H9 (cell line): ENCODE data around the gene HMGA1. TPM values are rescaled to one million over a fixed set of nuclear protein-coding genes. Genes with fewer than 3 reads are reported as not detected.

Experiments
- DNase-seq: peaks from one replicate; pipeline ENCODE4 v3.0.0-alpha.2; 2017
- H2AFZ ChIP-seq: one replicate; pipeline ENCODE4 v1.6.1; 2013; ENCODE audit warnings: mild to moderate bottlenecking, low read length, control low read depth, moderate library complexity
- H2AK5ac ChIP-seq: 2 replicates; pipeline ENCODE4 v1.6.1; 2013; ENCODE audit warnings: low read length, control low read depth, mixed read lengths; ENCODE audit not compliant: insufficient read length
- H2BK120ac ChIP-seq: one replicate; pipeline ENCODE4 v1.6.1; 2013; ENCODE audit warnings: low read depth, mild to moderate bottlenecking, low read length, control low read depth, inconsistent platforms; ENCODE audit not compliant: poor library complexity, severe bottlenecking
- H2BK12ac ChIP-seq: 2 replicates; pipeline ENCODE4 v1.6.1; 2013; ENCODE audit warnings: low read length, control low read depth, mixed read lengths, low read depth; ENCODE audit not compliant: insufficient read length
- H2BK15ac ChIP-seq: 2 replicates; pipeline ENCODE4 v1.6.1; 2013; ENCODE audit warnings: low read depth, low read length, control low read depth
- H2BK20ac ChIP-seq: one replicate; pipeline ENCODE4 v1.6.1; 2013; ENCODE audit warnings: low read depth, mild to moderate bottlenecking, low read length, control low read depth, inconsistent platforms; ENCODE audit not compliant: poor library complexity, severe bottlenecking
- H2BK5ac ChIP-seq: 2 replicates; pipeline ENCODE4 v1.6.1; 2013; ENCODE audit warnings: low read length, control low read depth, mixed read lengths; ENCODE audit not compliant: insufficient read length
- H3K14ac ChIP-seq: 2 replicates; pipeline ENCODE4 v1.6.1; 2013; ENCODE audit warnings: low read length, control low read depth; ENCODE audit not compliant: insufficient read depth
- H3K18ac ChIP-seq: 2 replicates; pipeline ENCODE4 v1.6.1; 2013; ENCODE audit warnings: low read depth, mild to moderate bottlenecking, mixed read lengths, low read length, control low read depth; ENCODE audit not compliant: insufficient read length
- H3K23ac ChIP-seq: 2 replicates; pipeline ENCODE4 v1.6.1; 2013; ENCODE audit warnings: low read length, control low read depth, mixed read lengths, low read depth; ENCODE audit not compliant: insufficient read length
- H3K23me2 ChIP-seq: 2 replicates; pipeline ENCODE4 v1.6.1; 2013; ENCODE audit warnings: low read depth, mild to moderate bottlenecking, mixed read lengths, low read length, control low read depth; ENCODE audit not compliant: insufficient read length, poor library complexity, severe bottlenecking
- H3K27ac ChIP-seq: 2 replicates; pipeline ENCODE4 v1.5.1; 2013; ENCODE audit warnings: low read length, control low read depth, mixed read lengths, low read depth; ENCODE audit not compliant: insufficient read length
- H3K27me3 ChIP-seq: 2 replicates; pipeline ENCODE4 v1.6.1; 2013; ENCODE audit warnings: low read length, control low read depth, inconsistent platforms; ENCODE audit not compliant: insufficient read depth
- H3K4ac ChIP-seq: 2 replicates; pipeline ENCODE4 v1.6.1; 2013; ENCODE audit warnings: low read depth, mild to moderate bottlenecking, control low read depth, inconsistent platforms, low read length, moderate library complexity
- H3K4me1 ChIP-seq: 2 replicates; pipeline ENCODE4 v1.6.1; 2013; ENCODE audit warnings: low read length, control low read depth, inconsistent platforms; ENCODE audit not compliant: insufficient read depth
- H3K4me2 ChIP-seq: 2 replicates; pipeline ENCODE4 v1.6.1; 2013; ENCODE audit warnings: low read length, control low read depth, mixed read lengths; ENCODE audit not compliant: insufficient read length, insufficient read depth
- H3K56ac ChIP-seq: 2 replicates; pipeline ENCODE4 v1.6.1; 2013; ENCODE audit warnings: low read depth, mild to moderate bottlenecking, mixed read lengths, low read length, control low read depth; ENCODE audit not compliant: insufficient read length
- H3K79me1 ChIP-seq: 2 replicates; pipeline ENCODE4 v1.6.1; 2013; ENCODE audit warnings: low read depth, mild to moderate bottlenecking, moderate library complexity, low read length, control low read depth, inconsistent platforms; ENCODE audit not compliant: insufficient read depth, poor library complexity, severe bottlenecking
- H3K79me2 ChIP-seq: 2 replicates; pipeline ENCODE4 v1.6.1; 2013; ENCODE audit warnings: low read length, control low read depth, inconsistent platforms; ENCODE audit not compliant: insufficient read depth
- H3K9ac ChIP-seq: 2 replicates; pipeline ENCODE4 v1.6.1; 2013; ENCODE audit warnings: low read length, control low read depth, mixed read lengths; ENCODE audit not compliant: insufficient read length; ENCODE audit errors: extremely low read depth
- H3K9me3 ChIP-seq: one replicate; pipeline ENCODE4 v1.6.1; 2013; ENCODE audit warnings: low read depth, low read length, inconsistent platforms; ENCODE audit not compliant: control insufficient read depth
- H3T11ph ChIP-seq: one replicate; pipeline ENCODE4 v1.6.1; 2013; ENCODE audit warnings: mild to moderate bottlenecking, low read length, control low read depth, inconsistent platforms
- H4K20me1 ChIP-seq: one replicate; pipeline ENCODE4 v1.6.1; 2013; ENCODE audit not compliant: control insufficient read depth, insufficient read length, insufficient read depth
- H4K5ac ChIP-seq: 2 replicates; pipeline ENCODE4 v1.6.1; 2013; ENCODE audit warnings: low read depth, mild to moderate bottlenecking, mixed read lengths, low read length, control low read depth; ENCODE audit not compliant: insufficient read length
- H4K8ac ChIP-seq: replicated peaks from 2 replicates; pipeline ENCODE4 v1.6.1; 2013; ENCODE audit warnings: low read length, control low read depth, mixed read lengths, low read depth; ENCODE audit not compliant: insufficient read length
- H4K91ac ChIP-seq: 2 replicates; pipeline ENCODE4 v1.6.1; 2013; ENCODE audit warnings: low read depth, mild to moderate bottlenecking, moderate library complexity, mixed read lengths, low read length, control low read depth; ENCODE audit not compliant: insufficient read length
- H3K27ac Mint-ChIP-seq, 3 experiments: 2 replicates in 2 of 3; 3 replicates in 1 of 3; pipeline ENCODE4 v1.8.0; 2020 to 2021; ENCODE audit warnings: mixed read lengths in 3 of 3, mild to moderate bottlenecking in 1 of 3, moderate library complexity in 1 of 3
- H3K27me3 Mint-ChIP-seq: 2 replicates; pipeline ENCODE4 v1.8.0; 2021; ENCODE audit warnings: low read depth, mild to moderate bottlenecking, moderate library complexity, mixed read lengths
- H3K36me3 Mint-ChIP-seq, 3 experiments: 2 replicates in 2 of 3; 3 replicates in 1 of 3; pipeline ENCODE4 v1.8.0; 2020 to 2021; ENCODE audit warnings: low read depth in 3 of 3, mixed read lengths in 3 of 3; ENCODE audit not compliant: insufficient read depth in 1 of 3
- H3K4me1 Mint-ChIP-seq, 2 experiments: 2 replicates each; pipeline ENCODE4 v1.8.0; 2020; ENCODE audit warnings: mixed read lengths in 2 of 2
- H3K4me3 Mint-ChIP-seq, 2 experiments: 2 replicates in 1 of 2; 3 replicates in 1 of 2; pipeline ENCODE4 v1.8.0; 2020 to 2021; ENCODE audit warnings: mild to moderate bottlenecking in 2 of 2, mixed read lengths in 2 of 2, moderate library complexity in 1 of 2
- H3K9me3 Mint-ChIP-seq, 2 experiments: 2 replicates in 1 of 2; 3 replicates in 1 of 2; pipeline ENCODE4 v1.8.0; 2020; ENCODE audit warnings: mild to moderate bottlenecking in 2 of 2, mixed read lengths in 2 of 2, moderate library complexity in 1 of 2
- CTCF ChIP-seq: fragments of 200-600 bp; sonication (generic); conservative IDR thresholded peaks from 3 replicates; pipeline ENCODE4 v1.8.0; 2021; ENCODE audit warnings: antibody characterized with exemption, mild to moderate bottlenecking
- WGBS: extraction: QIAGEN DNeasy Blood & Tissue Kit; methylation state at CpG from one replicate; pipeline ENCODE4 v1.1.7; 2013; ENCODE audit warnings: missing lambda C conversion rate, low lambda C conversion rate, mixed read lengths; ENCODE audit not compliant: insufficient read length; ENCODE audit errors: extremely low coverage; 5-methylcytosine and 5-hydroxymethylcytosine counted together
- total RNA-seq: library from RNA; stranded (reverse); gene quantifications from 2 replicates; pipeline ENCODE4 v1.2.1, GENCODE V29; 2021

Gene HMGA1
- total RNA-seq, 1 experiment from 2014 or later, result 2,116 TPM

DNA sequence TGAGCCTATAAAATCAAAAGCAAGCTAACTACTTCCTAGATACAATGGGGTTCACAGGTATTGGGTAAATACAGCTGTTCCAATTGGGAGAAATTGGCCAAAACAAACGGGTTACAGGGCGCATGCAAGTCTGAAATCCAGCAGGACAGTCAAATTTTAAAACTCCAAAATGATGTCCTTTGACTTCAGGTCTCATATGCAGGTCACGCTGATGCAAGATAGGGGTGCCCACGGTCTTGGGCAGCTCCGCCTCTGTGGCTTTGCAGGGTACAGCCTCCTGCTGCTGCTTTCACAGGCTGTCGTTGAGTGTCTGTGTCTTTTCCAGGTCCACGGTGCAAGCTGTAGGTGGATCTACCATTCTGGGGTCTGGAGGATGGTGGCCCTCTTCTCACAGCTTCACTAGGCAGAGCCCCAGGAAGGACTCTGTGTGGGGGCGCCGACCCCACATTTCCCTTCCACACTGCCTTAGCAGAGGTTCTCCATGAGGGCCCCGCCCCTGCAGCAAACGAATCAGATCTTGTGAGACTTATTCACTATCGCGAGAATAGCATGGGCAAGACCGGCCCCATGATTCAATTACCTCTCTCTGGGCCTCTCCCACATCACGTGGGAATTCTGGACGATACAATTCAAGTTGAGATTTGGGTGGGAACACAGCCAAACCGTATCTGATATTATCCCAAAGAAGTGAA is 24.0 kb downstream of the HMGA1 start:
- Mint-ChIP-seq H3K27ac (no peak overlapping the region), H3K4me1 (no peaks in the 10 kb centered on the region), H3K9me3 (peaks cover 18 to 27% of the 10 kb centered on the region in 2 experiments), H3K36me3 (peaks cover 8 to 18% (median 13%) of the 10 kb centered on the region in 3 experiments), H3K27me3 (peaks cover 3% of the 10 kb centered on the region; the same call in 1 of the 2 replicates), H3K4me3 (no peak overlapping the region)
- no peak overlapping the region for H4K91ac ChIP-seq
- no peak overlapping the region for H2BK12ac ChIP-seq
- no peak overlapping the region for H2BK120ac ChIP-seq
- no peak overlapping the region for H4K8ac ChIP-seq
- no peak overlapping the region for H2AFZ ChIP-seq
- H3K18ac ChIP-seq, result no peak overlapping the region
- no peak overlapping the region for H3T11ph ChIP-seq
- no peaks in the 10 kb centered on the region for H3K27me3 ChIP-seq
- H2BK15ac ChIP-seq, result no peak overlapping the region
- no peak for DNase-seq
- no peaks in the 10 kb centered on the region for H3K23me2 ChIP-seq
- no peak overlapping the region for H2AK5ac ChIP-seq
- H3K14ac ChIP-seq, result no peak overlapping the region
- TF ChIP-seq CTCF, result no peak
- no peak overlapping the region for H2BK20ac ChIP-seq
- no peak overlapping the region for H3K9ac ChIP-seq
- H2BK5ac ChIP-seq, result no peak overlapping the region
- no peak overlapping the region for H3K4me2 ChIP-seq
- H4K5ac ChIP-seq, result no peak overlapping the region
- WGBS, result no CpG with 5 or more reads among the region's 17 CpGs
- H4K20me1 ChIP-seq, result no peaks in the 10 kb centered on the region
- H3K79me2 ChIP-seq, result no peaks in the 10 kb centered on the region
- no peaks in the 10 kb centered on the region for H3K9me3 ChIP-seq
- H3K79me1 ChIP-seq, result no peaks in the 10 kb centered on the region
- no peak overlapping the region for H3K4ac ChIP-seq
- H3K56ac ChIP-seq, result no peak overlapping the region
- H3K4me1 ChIP-seq, result no peaks in the 10 kb centered on the region
- no peak overlapping the region for H3K27ac ChIP-seq
- H3K23ac ChIP-seq, result no peak overlapping the region
